B cell (primary cell): ENCODE data around the gene P3R3URF. TPM values are rescaled to one million over a fixed set of nuclear protein-coding genes. Genes with fewer than 3 reads are reported as not detected.

ENCODE experiments used
- ATAC-seq: fragments of 200-7000 bp; cut with Tn5 transposase; one replicate; pipeline ENCODE4 v1.10.0; 2021; ENCODE audit warnings: low read depth, mild to moderate bottlenecking, moderate number of reproducible peaks, moderate library complexity
- CTCF ChIA-PET: fragments of 350-600 bp; sonication (Branson Sonifier 250); formaldehyde crosslinking; loops from one replicate; lab custom pipeline; 2021; ENCODE audit warnings: antibody characterized with exemption, inconsistent platforms; lab: Charles Lee
- POLR2A ChIA-PET: fragments of 350-600 bp; sonication (Branson Sonifier 250); formaldehyde crosslinking; loops from one replicate; lab custom pipeline; 2021; ENCODE audit warnings: antibody characterized with exemption; lab: Charles Lee
- DNase-seq: peaks from one replicate; pipeline ENCODE4 v3.0.0; 2013
- H2AFZ ChIP-seq: 2 replicates; pipeline ENCODE4 v1.6.1; 2012; ENCODE audit warnings: mild to moderate bottlenecking, low read depth, low read length; ENCODE audit not compliant: insufficient read depth, poor library complexity, severe bottlenecking
- H3K27ac ChIP-seq, 2 donors: 1 replicate in 1 of 2; 2 replicates in 1 of 2; pipeline ENCODE4 v1.5.1; 2012 to 2013; ENCODE audit warnings: low read length in 2 of 2, mild to moderate bottlenecking in 2 of 2, moderate library complexity in 1 of 2
- H3K27me3 ChIP-seq, 4 experiments: fragments of 200-600 bp in 1 of 4; sonication (generic) in 1 of 4; replicated peaks in 1 of 4; 1 replicate in 2 of 4; 2 replicates in 2 of 4; pipeline versions ENCODE4 v1.6.1 to v1.7.0; 2013 to 2016; ENCODE audit warnings: low read length in 3 of 4, mild to moderate bottlenecking in 2 of 4, mixed read lengths in 1 of 4, moderate library complexity in 1 of 4; ENCODE audit not compliant: insufficient read depth in 4 of 4, control insufficient read depth in 3 of 4; ENCODE audit errors: control extremely low read depth in 1 of 4
- H3K36me3 ChIP-seq, 2 experiments: replicated peaks in 1 of 2; 1 replicate in 1 of 2; 2 replicates in 1 of 2; pipeline versions ENCODE4 v1.6.1 to v1.7.1; 2013; ENCODE audit warnings: low read length in 1 of 2; ENCODE audit not compliant: insufficient read depth in 2 of 2, control insufficient read depth in 1 of 2; ENCODE audit errors: control extremely low read depth in 1 of 2, extremely low read depth in 1 of 2
- H3K4me1 ChIP-seq, 2 donors: fragments of 200-600 bp in 1 of 2; sonication (generic) in 1 of 2; 1 replicate in 1 of 2; 2 replicates in 1 of 2; pipeline versions ENCODE4 v1.5.1 to v1.6.1; 2013 to 2017; ENCODE audit warnings: low read length in 2 of 2; ENCODE audit not compliant: control insufficient read depth in 2 of 2, insufficient read depth in 2 of 2
- H3K4me2 ChIP-seq: replicated peaks from 2 replicates; pipeline ENCODE3; 2012; ENCODE audit warnings: mild to moderate bottlenecking, low read depth, low read length; ENCODE audit not compliant: poor library complexity, severe bottlenecking
- H3K4me3 ChIP-seq, 5 experiments: fragments of 200-600 bp in 1 of 5; sonication (generic) in 1 of 5; 1 replicate in 3 of 5; 2 replicates in 2 of 5; pipeline versions ENCODE4 v1.5.1 to v1.7.0; 2011 to 2016; ENCODE audit warnings: low read length in 4 of 5, mild to moderate bottlenecking in 4 of 5, low read depth in 2 of 5, control low read depth in 1 of 5, moderate library complexity in 1 of 5; ENCODE audit not compliant: insufficient read depth in 1 of 5; ENCODE audit errors: control extremely low read depth in 1 of 5, extremely low read depth in 1 of 5
- H3K79me2 ChIP-seq: fragments of 200-600 bp; sonication (generic); one replicate; pipeline ENCODE4 v1.6.0; 2016; ENCODE audit warnings: low read length; ENCODE audit not compliant: control insufficient read depth, insufficient read depth
- H3K9ac ChIP-seq: fragments of 200-600 bp; sonication (generic); 2 replicates; pipeline ENCODE4 v1.6.1; 2017; ENCODE audit warnings: mild to moderate bottlenecking, low read length, moderate library complexity
- H3K9me3 ChIP-seq, 3 donors: one replicate each; pipeline versions ENCODE4 v1.6.1 to v1.7.1; 2013; ENCODE audit warnings: low read length in 2 of 3; ENCODE audit not compliant: control insufficient read depth in 2 of 3, insufficient read depth in 1 of 3; ENCODE audit errors: control extremely low read depth in 1 of 3
- H4K20me1 ChIP-seq: 2 replicates; pipeline ENCODE4 v1.6.0; 2012; ENCODE audit warnings: mild to moderate bottlenecking, low read length; ENCODE audit not compliant: insufficient read depth, control insufficient read depth, poor library complexity, severe bottlenecking
- H3K27ac Mint-ChIP-seq: one replicate; pipeline ENCODE4 v1.8.0; 2021; ENCODE audit warnings: mixed read lengths
- H3K27me3 Mint-ChIP-seq: one replicate; pipeline ENCODE4 v1.8.0; 2021; ENCODE audit warnings: mixed read lengths
- H3K4me1 Mint-ChIP-seq: one replicate; pipeline ENCODE4 v1.8.0; 2021; ENCODE audit warnings: mixed read lengths
- H3K4me3 Mint-ChIP-seq: one replicate; pipeline ENCODE4 v1.8.0; 2021; ENCODE audit warnings: mixed read lengths
- H3K9me3 Mint-ChIP-seq: one replicate; pipeline ENCODE4 v1.8.0; 2022; ENCODE audit warnings: mixed read lengths; ENCODE audit not compliant: insufficient read depth
- EZH2 ChIP-seq: IDR thresholded peaks from 2 replicates; pipeline ENCODE4 v1.6.1; 2012; ENCODE audit warnings: borderline replicate concordance, low read depth, mild to moderate bottlenecking, moderate library complexity, low read length; ENCODE audit not compliant: insufficient read depth, poor library complexity, severe bottlenecking
- WGBS: methylation state at CpG from one replicate; pipeline ENCODE4 v1.1.5; 2013; ENCODE audit warnings: missing lambda C conversion rate; ENCODE audit not compliant: insufficient coverage; 5-methylcytosine and 5-hydroxymethylcytosine counted together
- intact Hi-C: fragments of 100-400 bp; cut with micrococcal nuclease; formaldehyde crosslinking; loops from one replicate; pipeline ENCODE4 v1.10.0; 2022
- polyA plus RNA-seq: library from polyadenylated mRNA; depleted of rRNA; stranded (reverse); fragments of >200 nt; gene quantifications from 2 replicates; pipeline ENCODE4 v1.2.3, GENCODE V29; 2012
- total RNA-seq, 2 donors: library from RNA; stranded (reverse); fragments of 120-200 nt in 1 of 2; gene quantifications; 1 replicate in 1 of 2; 2 replicates in 1 of 2; pipeline versions ENCODE4 v1.2.3 to v1.2.4, GENCODE V29; 2013 to 2022
- TF ChIP-seq, protein P1 (sequence below): fragments of 200-600 bp; IDR thresholded peaks from one replicate; pipeline ENCODE4 v1.8.0; 2022; ENCODE audit warnings: antibody characterized with exemption, mild to moderate bottlenecking

Gene P3R3URF
- total and polyA plus RNA-seq, 2 donors (not counting 1 experiment from before 2014, with no cell fraction given), result not detected

DNA sequence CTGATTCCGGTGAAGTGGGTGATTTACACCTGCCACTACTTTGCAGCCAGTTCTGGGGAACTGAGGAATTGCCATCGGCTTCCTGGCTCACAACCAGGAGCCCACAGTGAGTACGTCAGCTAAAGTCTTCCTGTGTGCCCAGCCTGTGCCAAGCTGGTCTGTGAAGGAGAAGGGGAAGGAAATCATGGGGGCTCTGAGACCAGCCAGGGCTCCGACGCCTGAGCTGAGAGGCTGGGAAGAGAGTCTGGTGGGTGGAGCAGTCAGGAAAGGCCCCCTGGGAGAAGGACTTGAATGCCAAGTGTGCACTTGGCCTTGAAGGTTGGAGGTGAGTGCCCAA, 28.1 kb upstream of the P3R3URF start:
- no peaks in the 10 kb centered on the region for H3K36me3 ChIP-seq
- peak overlapping the region; percentile 86 for H3K4me3 Mint-ChIP-seq
- no peak for ATAC-seq

DNA sequence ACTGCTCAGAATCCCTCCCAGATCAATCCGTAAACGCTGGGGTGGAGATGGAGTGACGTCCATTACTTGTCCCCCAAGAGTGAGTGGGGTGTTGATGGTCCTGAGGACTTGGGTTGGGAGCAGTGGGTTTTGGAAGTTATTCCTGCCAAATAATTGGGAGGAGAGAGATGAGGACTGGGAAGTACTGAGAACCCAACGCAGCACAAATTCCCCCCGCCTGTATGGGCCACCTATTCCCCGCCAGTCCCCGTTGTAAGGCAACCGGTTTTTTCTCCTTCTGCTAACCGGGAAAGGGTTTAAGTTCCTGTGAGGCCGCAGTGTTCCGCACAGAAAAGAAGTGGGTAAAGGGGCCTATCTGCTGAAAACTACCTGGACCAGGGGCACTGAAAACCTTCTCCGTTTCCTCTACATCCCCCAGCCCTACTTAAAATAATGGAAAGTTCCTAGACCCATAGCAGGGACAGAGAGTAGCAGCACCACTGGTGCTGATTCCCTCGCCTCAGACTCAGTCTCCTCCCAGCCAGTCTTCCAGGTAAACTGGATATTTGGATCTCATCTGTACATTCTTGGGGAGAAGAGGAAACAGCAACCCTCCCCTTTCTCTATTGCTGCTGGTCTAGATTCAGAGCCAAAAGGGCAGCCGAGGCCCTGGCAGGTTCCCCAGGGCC, 27.6 kb upstream of the P3R3URF start:
- peaks cover 14 to 20% of the 10 kb centered on the region in 2 donors for H3K4me1 ChIP-seq
- peak overlapping the region; percentile 93 for H3K4me2 ChIP-seq
- H3K4me1 Mint-ChIP-seq, result peaks cover 24% of the 10 kb centered on the region
- H3K27ac ChIP-seq, result no peak overlapping the region
- H3K9ac ChIP-seq, result peak overlapping the region; percentile 66
- TF ChIP-seq, protein P1, sequence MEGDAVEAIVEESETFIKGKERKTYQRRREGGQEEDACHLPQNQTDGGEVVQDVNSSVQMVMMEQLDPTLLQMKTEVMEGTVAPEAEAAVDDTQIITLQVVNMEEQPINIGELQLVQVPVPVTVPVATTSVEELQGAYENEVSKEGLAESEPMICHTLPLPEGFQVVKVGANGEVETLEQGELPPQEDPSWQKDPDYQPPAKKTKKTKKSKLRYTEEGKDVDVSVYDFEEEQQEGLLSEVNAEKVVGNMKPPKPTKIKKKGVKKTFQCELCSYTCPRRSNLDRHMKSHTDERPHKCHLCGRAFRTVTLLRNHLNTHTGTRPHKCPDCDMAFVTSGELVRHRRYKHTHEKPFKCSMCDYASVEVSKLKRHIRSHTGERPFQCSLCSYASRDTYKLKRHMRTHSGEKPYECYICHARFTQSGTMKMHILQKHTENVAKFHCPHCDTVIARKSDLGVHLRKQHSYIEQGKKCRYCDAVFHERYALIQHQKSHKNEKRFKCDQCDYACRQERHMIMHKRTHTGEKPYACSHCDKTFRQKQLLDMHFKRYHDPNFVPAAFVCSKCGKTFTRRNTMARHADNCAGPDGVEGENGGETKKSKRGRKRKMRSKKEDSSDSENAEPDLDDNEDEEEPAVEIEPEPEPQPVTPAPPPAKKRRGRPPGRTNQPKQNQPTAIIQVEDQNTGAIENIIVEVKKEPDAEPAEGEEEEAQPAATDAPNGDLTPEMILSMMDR, result no peak
- TF ChIP-seq EZH2, result no peak
- no peak for DNase-seq
- ChIA-PET POLR2A (no interaction called here), CTCF (interaction anchor here (1.3 to 2.1 kb wide), 2 partner anchors 20 kb away, joined by 5 to 6 read pairs; no protein-coding TSS in a partner anchor)
- H3K9me3 Mint-ChIP-seq, result no peaks in the 10 kb centered on the region
- no peaks in the 10 kb centered on the region for H3K79me2 ChIP-seq
- H4K20me1 ChIP-seq, result no peaks in the 10 kb centered on the region
- H3K9me3 ChIP-seq, result no peaks in the 10 kb centered on the region
- peak overlapping the region in 4 of 5 experiments; percentile 45 to 69 (median 56) for H3K4me3 ChIP-seq
- 43% methylated on average over 6 of the region's 14 CpGs for WGBS
- no peaks in the 10 kb centered on the region for H3K36me3 ChIP-seq
- ATAC-seq, result no peak
- peak overlapping the region; percentile 86 for H3K4me3 Mint-ChIP-seq
- intact Hi-C loops, result no loop called here
- H3K27ac Mint-ChIP-seq, result no peak overlapping the region
- H3K27me3 Mint-ChIP-seq, result peaks cover 6% of the 10 kb centered on the region
- peak overlapping the region; percentile 84 for H2AFZ ChIP-seq
- peaks cover 0 to 15% (median 7%) of the 10 kb centered on the region in 4 experiments for H3K27me3 ChIP-seq

More for the DNA sequence above, 28.1 kb upstream of the P3R3URF start:
- H3K4me2 ChIP-seq, result no peak overlapping the region
- ChIA-PET CTCF (interaction anchor here (1.3 kb wide), 1 partner anchor 20 kb away, joined by 6 read pairs; no protein-coding TSS in a partner anchor), POLR2A (no interaction called here)
- Mint-ChIP-seq H3K27me3 (peaks cover 6% of the 10 kb centered on the region), H3K9me3 (no peaks in the 10 kb centered on the region), H3K4me1 (peaks cover 20% of the 10 kb centered on the region), H3K27ac (no peak overlapping the region)
- no peak for DNase-seq
- H3K27ac ChIP-seq, result no peak overlapping the region
- 29% methylated on average over 5 of the region's 5 CpGs for WGBS
- no peaks in the 10 kb centered on the region for H4K20me1 ChIP-seq
- H3K9me3 ChIP-seq, result no peaks in the 10 kb centered on the region
- intact Hi-C loops, result no loop called here
- H3K4me3 ChIP-seq, result no peak overlapping the region
- H2AFZ ChIP-seq, result peak overlapping the region; percentile 84
- peaks cover 0 to 15% (median 7%) of the 10 kb centered on the region in 4 experiments for H3K27me3 ChIP-seq
- no peak overlapping the region for H3K9ac ChIP-seq
- no peaks in the 10 kb centered on the region for H3K79me2 ChIP-seq
- H3K4me1 ChIP-seq, result peaks cover 13 to 15% of the 10 kb centered on the region in 2 donors
- no peak for TF ChIP-seq EZH2
- TF ChIP-seq, protein P1, result no peak
